Fibroblast of villous mesenchyme (primary cell): ENCODE measurements around the gene S1PR4. TPM values are rescaled to one million over a fixed set of nuclear protein-coding genes. Genes with fewer than 3 reads are reported as not detected.

ENCODE experiments used
- DNase-seq: peaks from one replicate; pipeline ENCODE4 v3.0.0-alpha.2; 2010; ENCODE audit warnings: low read depth
- H3K4me3 ChIP-seq: 2 replicates; pipeline ENCODE4 v1.5.1; 2011; ENCODE audit warnings: low read depth, mild to moderate bottlenecking, low read length
- CTCF ChIP-seq: IDR thresholded peaks from 2 replicates; pipeline ENCODE4 v1.5.1; 2012; ENCODE audit warnings: low read depth, mild to moderate bottlenecking, low read length; ENCODE audit not compliant: insufficient read depth
- total RNA-seq: library from RNA; depleted of rRNA; stranded (reverse); fragments of >200 nt; gene quantifications from 2 replicates; pipeline ENCODE4 v1.2.3, GENCODE V29; 2012

The S1PR4 gene
- total RNA-seq, 1 donor, result not detected

GRCh38 chr19:3159565-3159964 lies 19.0 kb upstream of the S1PR4 start:
- no peak for DNase-seq
- TF ChIP-seq CTCF, result no peak

GRCh38 chr19:3160219-3160618 lies 18.4 kb upstream of the S1PR4 start:
- no peak overlapping the region for H3K4me3 ChIP-seq
- DNase-seq, result no peak
- TF ChIP-seq CTCF, result no peak

More at GRCh38 chr19:3159565-3159964, 19.0 kb upstream of the S1PR4 start:
- H3K4me3 ChIP-seq, result no peak overlapping the region

GRCh38 chr19:3161453-3161852 lies 17.1 kb upstream of the S1PR4 start:
- H3K4me3 ChIP-seq, result no peak overlapping the region
- DNase-seq, result peak; percentile 30
- TF ChIP-seq CTCF, result no peak

GRCh38 chr19:3162418-3163229 lies 15.9 kb upstream of the S1PR4 start:
- no peak for DNase-seq
- no peak for TF ChIP-seq CTCF
- H3K4me3 ChIP-seq, result no peak overlapping the region

GRCh38 chr19:3163230-3163886 lies 15.2 kb upstream of the S1PR4 start:
- DNase-seq, result peak; percentile 58
- peak; percentile 99 for TF ChIP-seq CTCF
- no peak overlapping the region for H3K4me3 ChIP-seq

- DNase-seq, result no peak
- H3K4me3 ChIP-seq, result no peak overlapping the region
- no peak for TF ChIP-seq CTCF
Observed at GRCh38 chr19:3163943-3164342, 14.6 kb upstream of the S1PR4 start.
